ENCODE measurements around the gene SYT17. TPM values are rescaled to one million over a fixed set of nuclear protein-coding genes. Genes with fewer than 3 reads are reported as not detected.

Gene SYT17
- total and polyA plus RNA-seq, 8 donors: 2.0 to 11.4 (median 2.7) TPM

GRCh38 chr16:19212059-19212458 lies 44.0 kb downstream of the SYT17 start:
- Histone ChIP-seq H3K27ac (no peak overlapping the region), H3K9me3 (no peaks in the 10 kb centered on the region), H3K4me3 (no peak overlapping the region), H3K27me3 (no peaks in the 10 kb centered on the region), H3K4me1 (no peaks in the 10 kb centered on the region), H3K36me3 (no peaks in the 10 kb centered on the region)
- DNase-seq (no peak), ATAC-seq (no peak), FAIRE-seq (no peak)
- intact Hi-C loops (cut with DNase I): no loop called here
- 84 to 90% methylated on average over 5 of the region's 5 CpGs for WGBS, 2 donors
- TF ChIP-seq, protein P1, sequence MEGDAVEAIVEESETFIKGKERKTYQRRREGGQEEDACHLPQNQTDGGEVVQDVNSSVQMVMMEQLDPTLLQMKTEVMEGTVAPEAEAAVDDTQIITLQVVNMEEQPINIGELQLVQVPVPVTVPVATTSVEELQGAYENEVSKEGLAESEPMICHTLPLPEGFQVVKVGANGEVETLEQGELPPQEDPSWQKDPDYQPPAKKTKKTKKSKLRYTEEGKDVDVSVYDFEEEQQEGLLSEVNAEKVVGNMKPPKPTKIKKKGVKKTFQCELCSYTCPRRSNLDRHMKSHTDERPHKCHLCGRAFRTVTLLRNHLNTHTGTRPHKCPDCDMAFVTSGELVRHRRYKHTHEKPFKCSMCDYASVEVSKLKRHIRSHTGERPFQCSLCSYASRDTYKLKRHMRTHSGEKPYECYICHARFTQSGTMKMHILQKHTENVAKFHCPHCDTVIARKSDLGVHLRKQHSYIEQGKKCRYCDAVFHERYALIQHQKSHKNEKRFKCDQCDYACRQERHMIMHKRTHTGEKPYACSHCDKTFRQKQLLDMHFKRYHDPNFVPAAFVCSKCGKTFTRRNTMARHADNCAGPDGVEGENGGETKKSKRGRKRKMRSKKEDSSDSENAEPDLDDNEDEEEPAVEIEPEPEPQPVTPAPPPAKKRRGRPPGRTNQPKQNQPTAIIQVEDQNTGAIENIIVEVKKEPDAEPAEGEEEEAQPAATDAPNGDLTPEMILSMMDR (IDR thresholded peaks at IDR 0.05): no peak

DNA sequence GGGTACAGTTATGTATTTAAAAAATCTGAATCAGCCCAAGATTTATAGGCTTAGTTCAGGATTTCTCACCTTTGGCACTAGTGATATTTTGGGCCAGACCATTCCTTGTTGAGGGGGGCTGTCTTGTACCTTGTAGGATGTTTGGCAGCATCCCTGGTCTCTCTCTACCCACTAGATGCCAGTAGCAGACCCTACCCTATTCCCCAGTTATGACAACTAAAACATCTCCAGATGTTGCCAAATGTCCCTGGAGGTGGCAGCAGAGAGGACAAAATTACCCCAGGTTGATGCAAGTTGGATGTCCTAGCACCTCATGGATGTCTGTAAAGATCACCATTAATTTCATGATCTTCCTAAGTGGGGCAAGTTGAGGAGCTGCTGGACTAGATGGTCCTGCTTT lies 45.8 kb downstream of the SYT17 start:
- Histone ChIP-seq H3K4me3 (no peak overlapping the region), H3K9me3 (no peaks in the 10 kb centered on the region), H3K4me1 (no peaks in the 10 kb centered on the region), H3K36me3 (no peaks in the 10 kb centered on the region), H3K27ac (no peak overlapping the region), H3K27me3 (no peaks in the 10 kb centered on the region)
- TF ChIP-seq, protein P1 (IDR thresholded peaks at IDR 0.05): no peak
- DNase-seq (no peak), ATAC-seq (no peak), FAIRE-seq (no peak)
- intact Hi-C loops (cut with DNase I): no loop called here

DNA sequence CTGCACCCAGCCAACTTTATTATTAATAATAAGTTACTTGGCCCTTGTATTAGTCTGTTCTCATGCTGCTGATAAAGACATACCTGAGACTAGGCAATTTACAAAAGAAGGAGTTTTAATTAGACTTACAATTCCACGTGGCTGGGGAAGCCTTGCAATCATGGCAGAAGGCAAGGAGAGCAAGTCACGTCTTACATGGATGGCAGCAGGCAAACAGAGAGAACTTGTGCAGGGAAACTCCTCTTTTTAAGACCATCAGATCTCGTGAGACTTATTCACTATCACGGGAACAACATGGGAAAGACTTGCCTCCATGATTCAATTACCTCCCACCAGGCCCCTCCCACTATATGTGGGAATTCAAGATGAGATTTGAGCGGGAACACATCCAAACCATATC lies 47.7 kb downstream of the SYT17 start:
- TF ChIP-seq, protein P1 (IDR thresholded peaks at IDR 0.05): no peak
- intact Hi-C loops (cut with DNase I): no loop called here
- WGBS, 2 donors: 77 to 85% methylated on average over 5 of the region's 5 CpGs
- Histone ChIP-seq H3K36me3 (no peaks in the 10 kb centered on the region), H3K4me3 (no peak overlapping the region), H3K9me3 (no peaks in the 10 kb centered on the region), H3K27me3 (no peaks in the 10 kb centered on the region), H3K27ac (no peak overlapping the region), H3K4me1 (no peaks in the 10 kb centered on the region)
- no peak for ATAC-seq
- no peak for DNase-seq
- FAIRE-seq: no peak

GRCh38 chr16:19218581-19218980 lies 50.5 kb downstream of the SYT17 start:
- intact Hi-C loops (cut with DNase I): no loop called here

GRCh38 chr16:19219836-19220235 lies 51.8 kb downstream of the SYT17 start:
- no peak for ATAC-seq
- DNase-seq: no peak
- 79 to 94% methylated on average over 2 of the region's 2 CpGs for WGBS, 2 donors
- intact Hi-C loops (cut with DNase I): no loop called here
- Histone ChIP-seq H3K36me3 (no peaks in the 10 kb centered on the region), H3K4me1 (no peaks in the 10 kb centered on the region), H3K27ac (no peak overlapping the region), H3K4me3 (no peak overlapping the region), H3K27me3 (no peaks in the 10 kb centered on the region), H3K9me3 (no peaks in the 10 kb centered on the region)
- TF ChIP-seq, protein P1 (IDR thresholded peaks at IDR 0.05): no peak
- no peak for FAIRE-seq

More at GRCh38 chr16:19218581-19218980, 50.5 kb downstream of the SYT17 start:
- Histone ChIP-seq H3K27ac (no peak overlapping the region), H3K36me3 (no peaks in the 10 kb centered on the region), H3K4me1 (no peaks in the 10 kb centered on the region), H3K27me3 (no peaks in the 10 kb centered on the region), H3K4me3 (no peak overlapping the region), H3K9me3 (no peaks in the 10 kb centered on the region)
- no peak for FAIRE-seq
- DNase-seq: no peak
- TF ChIP-seq, protein P1 (IDR thresholded peaks at IDR 0.05): no peak
- 65 to 84% methylated on average over 4 of the region's 4 CpGs for WGBS, 2 donors
- no peak for ATAC-seq

All from pancreas (tissue), 10 donors.